Astrocyte (in vitro differentiated cells and primary cell): ENCODE data around the gene LILRA2. TPM values are rescaled to one million over a fixed set of nuclear protein-coding genes. Genes with fewer than 3 reads are reported as not detected.
"Not testable (repeated sequence)": the region's sequence is repeated elsewhere in the genome, so short reads cannot be mapped to it uniquely, and the experiment has no call there.

Experiments used
- DNase-seq: peaks from one replicate; pipeline ENCODE4 v3.0.0-alpha.2; 2010; ENCODE audit warnings: low read depth
- FAIRE-seq: peaks from 2 replicates; lab custom pipeline; 2011; peaks lifted over from hg19 to GRCh38; lab: Jason Lieb, UNC
- H2AFZ ChIP-seq: 2 replicates; pipeline ENCODE4 v1.6.0; 2012; ENCODE audit warnings: low read depth, low read length, inconsistent platforms
- H3K27ac ChIP-seq: 2 replicates; pipeline ENCODE4 v1.5.1; 2011; ENCODE audit warnings: low read depth, low read length, inconsistent platforms
- H3K27me3 ChIP-seq: 2 replicates; pipeline ENCODE4 v1.6.0; 2011; ENCODE audit warnings: low read length, inconsistent platforms; ENCODE audit not compliant: insufficient read depth
- H3K36me3 ChIP-seq: 2 replicates; pipeline ENCODE4 v1.5.1; 2011; ENCODE audit warnings: low read length, inconsistent platforms; ENCODE audit not compliant: insufficient read depth
- H3K4me1 ChIP-seq: 2 replicates; pipeline ENCODE4 v1.5.1; 2011; ENCODE audit warnings: low read length, inconsistent platforms; ENCODE audit not compliant: insufficient read depth
- H3K4me2 ChIP-seq: 2 replicates; pipeline ENCODE4 v1.6.0; 2012; ENCODE audit warnings: low read length, inconsistent platforms
- H3K4me3 ChIP-seq: 2 replicates; pipeline ENCODE4 v1.5.1; 2011; ENCODE audit warnings: low read depth, mild to moderate bottlenecking, low read length, inconsistent platforms; ENCODE audit not compliant: insufficient read depth
- H3K79me2 ChIP-seq: 2 replicates; pipeline ENCODE4 v1.6.0; 2012; ENCODE audit warnings: mild to moderate bottlenecking, low read length, inconsistent platforms; ENCODE audit not compliant: insufficient read depth
- H3K9ac ChIP-seq: 2 replicates; pipeline ENCODE4 v1.6.0; 2012; ENCODE audit warnings: mild to moderate bottlenecking, low read length, inconsistent platforms
- H3K9me3 ChIP-seq: 2 replicates; pipeline ENCODE4 v1.5.1; 2012; ENCODE audit warnings: low read depth, mild to moderate bottlenecking, low read length, inconsistent platforms; ENCODE audit not compliant: insufficient read depth
- H4K20me1 ChIP-seq: 2 replicates; pipeline ENCODE4 v1.6.0; 2012; ENCODE audit warnings: low read length, inconsistent platforms; ENCODE audit not compliant: insufficient read depth
- H3K27ac Mint-ChIP-seq: one replicate; pipeline ENCODE4 v1.8.0; 2021; ENCODE audit warnings: mild to moderate bottlenecking, mixed read lengths; ENCODE audit not compliant: unreplicated experiment
- H3K27me3 Mint-ChIP-seq: one replicate; pipeline ENCODE4 v1.8.0; 2021; ENCODE audit warnings: low read depth, mixed read lengths; ENCODE audit not compliant: unreplicated experiment
- H3K36me3 Mint-ChIP-seq: one replicate; pipeline ENCODE4 v1.8.0; 2021; ENCODE audit warnings: low read depth, mixed read lengths; ENCODE audit not compliant: unreplicated experiment
- H3K4me1 Mint-ChIP-seq: one replicate; pipeline ENCODE4 v1.8.0; 2021; ENCODE audit warnings: low read depth, mixed read lengths; ENCODE audit not compliant: unreplicated experiment
- H3K4me3 Mint-ChIP-seq: one replicate; pipeline ENCODE4 v1.8.0; 2021; ENCODE audit warnings: mild to moderate bottlenecking, moderate library complexity, mixed read lengths; ENCODE audit not compliant: unreplicated experiment
- H3K9me3 Mint-ChIP-seq: one replicate; pipeline ENCODE4 v1.8.0; 2021; ENCODE audit warnings: mild to moderate bottlenecking, mixed read lengths; ENCODE audit not compliant: unreplicated experiment
- CTCF ChIP-seq: IDR thresholded peaks from 2 replicates; pipeline ENCODE4 v1.5.1; 2011; ENCODE audit warnings: low read depth, mild to moderate bottlenecking, inconsistent platforms, low read length, moderate library complexity; ENCODE audit not compliant: insufficient read depth
- EZH2 ChIP-seq: IDR thresholded peaks from 2 replicates; pipeline ENCODE4 v1.6.1; 2012; ENCODE audit warnings: mild to moderate bottlenecking, low read length, inconsistent platforms; ENCODE audit not compliant: insufficient read depth
- total RNA-seq: library from RNA; stranded (reverse); gene quantifications from 2 replicates; pipeline ENCODE4 v1.2.1, GENCODE V29; 2021

Gene LILRA2
- total RNA-seq, 1 donor from 2014 or later: not detected

GRCh38 chr19:54586397-54586796 is 12.8 kb downstream of the LILRA2 start:
- Histone ChIP-seq H3K9ac (no peak overlapping the region), H3K4me3 (no peak overlapping the region), H3K9me3 (peaks cover 9% of the 10 kb centered on the region), H3K4me1 (no peaks in the 10 kb centered on the region), H3K27ac (no peak overlapping the region), H3K4me2 (no peak overlapping the region), H3K27me3 (no peaks in the 10 kb centered on the region), H2AFZ (no peak overlapping the region), H4K20me1 (no peaks in the 10 kb centered on the region), H3K36me3 (no peaks in the 10 kb centered on the region), H3K79me2 (no peaks in the 10 kb centered on the region)
- H3K9me3 Mint-ChIP-seq: peaks cover 17% of the 10 kb centered on the region
- H3K4me3 Mint-ChIP-seq: no peak overlapping the region
- FAIRE-seq (no peak), DNase-seq (no peak)
- no peak overlapping the region for H3K27ac Mint-ChIP-seq
- TF ChIP-seq EZH2: no peak
- TF ChIP-seq CTCF: no peak
- no peaks in the 10 kb centered on the region for H3K4me1 Mint-ChIP-seq
- no peaks in the 10 kb centered on the region for H3K36me3 Mint-ChIP-seq
- H3K27me3 Mint-ChIP-seq: no peaks in the 10 kb centered on the region

- Histone ChIP-seq H4K20me1 (no peaks in the 10 kb centered on the region), H3K9me3 (peaks cover 9% of the 10 kb centered on the region)
Observed at GRCh38 chr19:54587026-54587425, 13.4 kb downstream of the LILRA2 start.

GRCh38 chr19:54593445-54593844 is 19.9 kb downstream of the LILRA2 start, which contains the start of gene LILRA1:
Gene LILRA1 (plus strand): TSS chr19:54593632. CDS start chr19:54594245, 613 bp downstream.
- peaks cover 20% of the 10 kb centered on the region for H3K9me3 ChIP-seq
- H3K9ac ChIP-seq, H3K4me1 Mint-ChIP-seq, FAIRE-seq, H3K4me1 ChIP-seq, H3K27ac ChIP-seq, H3K27me3 ChIP-seq, H3K27ac Mint-ChIP-seq, H3K36me3 Mint-ChIP-seq, H3K4me2 ChIP-seq, H3K4me3 Mint-ChIP-seq, H2AFZ ChIP-seq, H3K27me3 Mint-ChIP-seq, H3K4me3 ChIP-seq, DNase-seq, H4K20me1 ChIP-seq, H3K79me2 ChIP-seq, H3K36me3 ChIP-seq: not testable (repeated sequence)
- H3K9me3 Mint-ChIP-seq: peaks cover 11% of the 10 kb centered on the region

More at GRCh38 chr19:54587026-54587425, 13.4 kb downstream of the LILRA2 start:
- DNase-seq (no peak), FAIRE-seq (no peak)
- Histone ChIP-seq H3K4me2 (no peak overlapping the region), H3K36me3 (no peaks in the 10 kb centered on the region), H3K27ac (no peak overlapping the region), H3K9ac (no peak overlapping the region), H3K79me2 (no peaks in the 10 kb centered on the region), H3K4me3 (no peak overlapping the region), H2AFZ (no peak overlapping the region), H3K27me3 (no peaks in the 10 kb centered on the region), H3K4me1 (no peaks in the 10 kb centered on the region)
- H3K36me3 Mint-ChIP-seq: no peaks in the 10 kb centered on the region
- no peaks in the 10 kb centered on the region for H3K27me3 Mint-ChIP-seq
- H3K4me3 Mint-ChIP-seq: no peak overlapping the region
- no peak overlapping the region for H3K27ac Mint-ChIP-seq
- TF ChIP-seq CTCF (no peak), EZH2 (no peak)
- no peaks in the 10 kb centered on the region for H3K4me1 Mint-ChIP-seq
- H3K9me3 Mint-ChIP-seq: peaks cover 17% of the 10 kb centered on the region

GRCh38 chr19:54593931-54594626 is 20.5 kb downstream of the LILRA2 start:
- FAIRE-seq: not testable (repeated sequence)

More at GRCh38 chr19:54593931-54594626, 20.5 kb downstream of the LILRA2 start:
- not testable (repeated sequence) for H3K27ac Mint-ChIP-seq, H3K4me1 Mint-ChIP-seq, H3K36me3 ChIP-seq, H3K4me3 ChIP-seq, H3K4me2 ChIP-seq, H3K4me3 Mint-ChIP-seq, H3K9ac ChIP-seq, DNase-seq, H3K27me3 Mint-ChIP-seq, H2AFZ ChIP-seq, H3K27ac ChIP-seq, H3K27me3 ChIP-seq, H3K36me3 Mint-ChIP-seq, H3K4me1 ChIP-seq, H4K20me1 ChIP-seq, H3K79me2 ChIP-seq
- peaks cover 11% of the 10 kb centered on the region for H3K9me3 Mint-ChIP-seq
- H3K9me3 ChIP-seq: peaks cover 20% of the 10 kb centered on the region
